Transverse colon (tissue), 4 donors: Measurements from ENCODE around the gene EPHA4. TPM values are rescaled to one million over a fixed set of nuclear protein-coding genes. Genes with fewer than 3 reads are reported as not detected.

ENCODE experiments used
- DNase-seq: peaks from one replicate; pipeline ENCODE4 v3.0.0-alpha.2; 2019
- H3K27ac ChIP-seq, 4 donors: fragments of 200-600 bp; sonication (generic); 2 replicates each; pipeline ENCODE4 v1.5.1; 2016 to 2018; ENCODE audit warnings: inconsistent platforms in 4 of 4
- H3K27me3 ChIP-seq: fragments of 200-600 bp; sonication (generic); 2 replicates; pipeline ENCODE4 v1.5.1; 2017; ENCODE audit warnings: inconsistent platforms
- H3K36me3 ChIP-seq, 4 donors: fragments of 200-600 bp; sonication (generic); 2 replicates each; pipeline ENCODE4 v1.5.1; 2017 to 2019; ENCODE audit warnings: inconsistent platforms in 4 of 4
- H3K4me1 ChIP-seq, 4 donors: fragments of 200-600 bp; sonication (generic); 2 replicates each; pipeline ENCODE4 v1.5.1; 2017 to 2020; ENCODE audit warnings: inconsistent platforms in 4 of 4
- H3K4me3 ChIP-seq, 4 donors: fragments of 200-600 bp; sonication (generic); 1 replicate in 1 of 4; 2 replicates in 3 of 4; pipeline versions ENCODE4 v1.5.1 to v1.6.1; 2017 to 2019; ENCODE audit warnings: inconsistent platforms in 4 of 4
- H3K9me3 ChIP-seq, 2 donors: fragments of 200-600 bp; sonication (generic); 2 replicates each; pipeline ENCODE4 v1.5.1; 2017 to 2019; ENCODE audit warnings: inconsistent platforms in 2 of 2
- CTCF ChIP-seq, 5 experiments: fragments of 200-600 bp in 3 of 5; fragments of 450-650 bp in 2 of 5; sonication (generic) in 3 of 5; IDR thresholded peaks; 1 replicate in 2 of 5; 2 replicates in 3 of 5; pipeline ENCODE4 v1.5.1; 2016 to 2017; ENCODE audit warnings: antibody characterized with exemption in 5 of 5, inconsistent platforms in 3 of 5, mild to moderate bottlenecking in 2 of 5, moderate library complexity in 1 of 5
- EP300 ChIP-seq: sonication (generic); formaldehyde crosslinking; IDR thresholded peaks from one replicate; pipeline ENCODE4 v1.6.1; 2017; ENCODE audit warnings: antibody characterized with exemption, low read depth
- POLR2A ChIP-seq: fragments of 450-650 bp; IDR thresholded peaks from one replicate; pipeline ENCODE4 v1.6.1; 2016; ENCODE audit warnings: antibody characterized with exemption, mild to moderate bottlenecking, moderate library complexity
- POLR2AphosphoS5 ChIP-seq, 3 donors: sonication (generic); formaldehyde crosslinking; IDR thresholded peaks; one replicate each; pipeline ENCODE4 v1.6.1; 2016; ENCODE audit warnings: antibody characterized with exemption in 3 of 3
- WGBS, 2 donors: methylation state at CpG; one replicate each; pipeline ENCODE4 v1.1.5; 2018; ENCODE audit warnings: low coverage in 1 of 2; 5-methylcytosine and 5-hydroxymethylcytosine counted together
- in situ Hi-C, 4 donors: fragments of 200-750 bp; cut with MboI; loops; one replicate each; pipeline versions ENCODE4 v1.15.0 to v1.15.1; 2017; ENCODE audit warnings: low sequenced_read_pairs in 3 of 4, low pct_ligation_motif_present in 1 of 4, low pct_unique_long_range_greater_than_20kb in 1 of 4
- intact Hi-C: fragments of 100-400 bp; cut with DNase I; formaldehyde crosslinking; loops from one replicate; pipeline ENCODE4 v1.15.1; 2023; ENCODE audit warnings: low total_unique reads
- total RNA-seq, 4 donors: library from RNA; depleted of rRNA; stranded (reverse); fragments of >200 nt; gene quantifications; one replicate each; pipeline ENCODE4 v1.1.0, GENCODE V29; 2016

The EPHA4 gene
- total RNA-seq, 4 donors from 2014 or later = 1.5 to 21.0 (median 13.8) TPM

- no peaks in the 10 kb centered on the region for H3K36me3 ChIP-seq
- H3K27ac ChIP-seq = no peak overlapping the region
- no peaks in the 10 kb centered on the region for H3K9me3 ChIP-seq
- H3K4me1 ChIP-seq = peaks cover 3 to 7% (median 4%) of the 10 kb centered on the region in 4 donors
- in situ Hi-C loops = no loop called here
- no peak overlapping the region for H3K4me3 ChIP-seq
- no peaks in the 10 kb centered on the region for H3K27me3 ChIP-seq
- 68 to 71% methylated on average over 2 to 5 of the region's 5 CpGs for WGBS, 2 donors
- intact Hi-C loops = no loop called here
- TF ChIP-seq POLR2AphosphoS5 (IDR thresholded peaks at IDR 0.05) (no peak), POLR2A (no peak), EP300 (no peak), CTCF (IDR thresholded peaks at IDR 0.05) (no peak)
- no peak for DNase-seq
These were observed 12.1 kb downstream of the EPHA4 start for GRCh38 chr2:221559991-221560390.

- no peak for TF ChIP-seq POLR2AphosphoS5 (IDR thresholded peaks at IDR 0.05)
- no peak for TF ChIP-seq EP300
- TF ChIP-seq CTCF (IDR thresholded peaks at IDR 0.05) = no peak
- TF ChIP-seq POLR2A = no peak
- DNase-seq = no peak
- intact Hi-C loops = no loop called here
- Histone ChIP-seq H3K9me3 (no peaks in the 10 kb centered on the region), H3K27ac (no peak overlapping the region), H3K36me3 (no peaks in the 10 kb centered on the region), H3K27me3 (no peaks in the 10 kb centered on the region), H3K4me1 (peaks cover 3 to 10% (median 8%) of the 10 kb centered on the region in 4 donors), H3K4me3 (no peak overlapping the region)
- 78 to 87% methylated on average over 3 of the region's 3 CpGs for WGBS, 2 donors
- in situ Hi-C loops = no loop called here
These were observed 14.0 kb downstream of the EPHA4 start for GRCh38 chr2:221558107-221558506.

- 39 to 52% methylated on average over 2 of the region's 2 CpGs for WGBS, 2 donors
- Histone ChIP-seq H3K36me3 (no peaks in the 10 kb centered on the region), H3K27ac (no peak overlapping the region), H3K4me1 (peaks cover 3 to 10% (median 8%) of the 10 kb centered on the region in 4 donors), H3K9me3 (no peaks in the 10 kb centered on the region), H3K27me3 (no peaks in the 10 kb centered on the region), H3K4me3 (no peak overlapping the region)
- intact Hi-C loops (no loop called here), in situ Hi-C loops (no loop called here)
- DNase-seq = no peak
- no peak for TF ChIP-seq CTCF (IDR thresholded peaks at IDR 0.05)
- no peak for TF ChIP-seq EP300
- TF ChIP-seq POLR2A = no peak
- TF ChIP-seq POLR2AphosphoS5 (IDR thresholded peaks at IDR 0.05) = no peak
These were observed 16.6 kb downstream of the EPHA4 start for GRCh38 chr2:221555494-221555846.

GRCh38 chr2:221554769-221555493 lies 17.2 kb downstream of the EPHA4 start:
- Histone ChIP-seq H3K36me3 (no peaks in the 10 kb centered on the region), H3K4me1 (peaks cover 3 to 10% (median 8%) of the 10 kb centered on the region in 4 donors), H3K9me3 (no peaks in the 10 kb centered on the region), H3K4me3 (no peak overlapping the region), H3K27me3 (no peaks in the 10 kb centered on the region), H3K27ac (no peak overlapping the region)
- intact Hi-C loops (no loop called here), in situ Hi-C loops (no loop called here)
- DNase-seq = no peak
- 41 to 56% methylated on average over 3 to 4 of the region's 4 CpGs for WGBS, 2 donors
- no peak for TF ChIP-seq POLR2A

GRCh38 chr2:221553333-221553732 lies 18.8 kb downstream of the EPHA4 start:
- in situ Hi-C loops (no loop called here), intact Hi-C loops (no loop called here)
- Histone ChIP-seq H3K4me3 (no peak overlapping the region), H3K27ac (no peak overlapping the region), H3K9me3 (no peaks in the 10 kb centered on the region), H3K4me1 (peaks cover 3 to 10% (median 8%) of the 10 kb centered on the region in 4 donors), H3K36me3 (no peaks in the 10 kb centered on the region), H3K27me3 (no peaks in the 10 kb centered on the region)
- TF ChIP-seq CTCF (IDR thresholded peaks at IDR 0.05) (no peak), POLR2AphosphoS5 (IDR thresholded peaks at IDR 0.05) (no peak), POLR2A (no peak), EP300 (no peak)
- DNase-seq = no peak
- WGBS, 2 donors = 87 to 100% methylated on average over 4 of the region's 4 CpGs
